A673 (cell line): ENCODE data around the gene FCN2. TPM values are rescaled to one million over a fixed set of nuclear protein-coding genes. Genes with fewer than 3 reads are reported as not detected.

Source experiments
- BruUV-seq: library from RNA; stranded (reverse); fragments of 400-500 nt; replicated peaks from 2 replicates; lab custom pipeline; 2021; lab: Mats Ljungman, UMichigan
- CTCF ChIA-PET: fragments of 300-600 bp; sonication (Branson Sonifier 250); formaldehyde crosslinking; loops from one replicate; lab custom pipeline; 2022; ENCODE audit warnings: antibody characterized with exemption; lab: Charles Lee
- POLR2A ChIA-PET: fragments of 300-600 bp; sonication (Branson Sonifier 250); formaldehyde crosslinking; loops from one replicate; lab custom pipeline; 2022; ENCODE audit warnings: antibody characterized with exemption; ENCODE audit not compliant: low non-redundant PET; lab: Charles Lee
- DNase-seq: peaks from one replicate; pipeline ENCODE4 v3.0.0-alpha.2; 2015; ENCODE audit warnings: low spot score
- H3K27ac ChIP-seq: fragments of 200-600 bp; sonication (generic); 2 replicates; pipeline ENCODE4 v1.5.1; 2016; ENCODE audit warnings: mixed run types, low read depth, mild to moderate bottlenecking, mixed read lengths, antibody characterized with exemption, low read length; ENCODE audit not compliant: poor library complexity, severe bottlenecking
- H3K27me3 ChIP-seq: fragments of 200-600 bp; sonication (generic); replicated peaks from 2 replicates; pipeline ENCODE4 v1.6.1; 2017; ENCODE audit warnings: mixed run types, low read depth, mild to moderate bottlenecking, mixed read lengths, antibody characterized with exemption, low read length; ENCODE audit not compliant: insufficient read depth, poor library complexity
- H3K36me3 ChIP-seq: fragments of 200-600 bp; sonication (generic); 2 replicates; pipeline ENCODE4 v1.6.1; 2016; ENCODE audit warnings: mixed run types, mild to moderate bottlenecking, mixed read lengths, antibody characterized with exemption, low read length; ENCODE audit not compliant: insufficient read depth, poor library complexity, severe bottlenecking
- H3K4me1 ChIP-seq: fragments of 200-600 bp; sonication (generic); 2 replicates; pipeline ENCODE4 v1.6.1; 2017; ENCODE audit warnings: mixed run types, mild to moderate bottlenecking, mixed read lengths, antibody characterized with exemption, low read length; ENCODE audit not compliant: insufficient read depth, poor library complexity, severe bottlenecking
- H3K4me3 ChIP-seq: fragments of 200-600 bp; sonication (generic); 2 replicates; pipeline ENCODE4 v1.5.1; 2016; ENCODE audit warnings: low read depth, mixed run types, mild to moderate bottlenecking, mixed read lengths, low read length; ENCODE audit not compliant: poor library complexity, severe bottlenecking
- H3K9me3 ChIP-seq: fragments of 200-600 bp; sonication (generic); 2 replicates; pipeline ENCODE4 v1.6.1; 2016; ENCODE audit warnings: mixed run types, low read depth, mild to moderate bottlenecking, mixed read lengths, antibody characterized with exemption, low read length; ENCODE audit not compliant: poor library complexity, severe bottlenecking
- CTCF ChIP-seq: fragments of 300-800, 200-600 bp; sonication (generic); conservative IDR thresholded peaks from 2 replicates; pipeline ENCODE4 v1.5.1; 2017; ENCODE audit warnings: low read depth, mild to moderate bottlenecking, antibody characterized with exemption, low read length, moderate library complexity, mixed read lengths
- EZH2 ChIP-seq: fragments of 200-600 bp; sonication (generic); IDR thresholded peaks from 2 replicates; pipeline ENCODE4 v1.6.1; 2017; ENCODE audit warnings: borderline replicate concordance, low read depth, mild to moderate bottlenecking, mixed read lengths, antibody characterized with exemption, low read length; ENCODE audit not compliant: poor library complexity, severe bottlenecking
- intact Hi-C: fragments of 100-400 bp; cut with micrococcal nuclease; formaldehyde crosslinking; loops from one replicate; pipeline ENCODE4 v1.10.0; 2022; ENCODE audit not compliant: unreplicated experiment
- total RNA-seq: library from RNA; stranded (reverse); gene quantifications from 2 replicates; pipeline ENCODE4 v1.2.3, GENCODE V29; 2021

FCN2 gene
- total RNA-seq, 1 experiment from 2014 or later, result not detected

- Histone ChIP-seq H3K27me3 (no peaks in the 10 kb centered on the region), H3K27ac (peak overlapping the region; percentile 60), H3K4me1 (peaks cover 20% of the 10 kb centered on the region), H3K36me3 (no peaks in the 10 kb centered on the region), H3K9me3 (no peaks in the 10 kb centered on the region), H3K4me3 (no peak overlapping the region)
- intact Hi-C loops, result no loop called here
- BruUV-seq, result no TSS peak
- DNase-seq, result no peak
- TF ChIP-seq EZH2, result no peak
- TF ChIP-seq CTCF, result no peak
- ChIA-PET POLR2A (no interaction called here), CTCF (no interaction called here)
Observed at GRCh38 chr9:134896834-134897583, 16.4 kb downstream of the FCN2 start.

GRCh38 chr9:134897584-134898170 lies 17.1 kb downstream of the FCN2 start:
- Histone ChIP-seq H3K9me3 (no peaks in the 10 kb centered on the region), H3K36me3 (no peaks in the 10 kb centered on the region), H3K4me1 (peaks cover 20% of the 10 kb centered on the region), H3K4me3 (no peak overlapping the region), H3K27me3 (no peaks in the 10 kb centered on the region), H3K27ac (no peak overlapping the region)
- no peak for DNase-seq
- CTCF ChIA-PET, result no interaction called here
- TF ChIP-seq CTCF (no peak), EZH2 (no peak)
- intact Hi-C loops, result no loop called here
- no TSS peak for BruUV-seq
- POLR2A ChIA-PET, result no interaction called here

- no peak for DNase-seq
- CTCF ChIA-PET, result no interaction called here
Observed at GRCh38 chr9:134898319-134898718, 17.7 kb downstream of the FCN2 start.

More at GRCh38 chr9:134898319-134898718, 17.7 kb downstream of the FCN2 start:
- no peak overlapping the region for H3K27ac ChIP-seq
- TF ChIP-seq EZH2 (no peak), CTCF (no peak)
- POLR2A ChIA-PET, result no interaction called here
- no peaks in the 10 kb centered on the region for H3K27me3 ChIP-seq
- H3K4me3 ChIP-seq, result no peak overlapping the region
- intact Hi-C loops, result no loop called here
- BruUV-seq, result no TSS peak
- no peaks in the 10 kb centered on the region for H3K36me3 ChIP-seq
- peaks cover 20% of the 10 kb centered on the region for H3K4me1 ChIP-seq
- no peaks in the 10 kb centered on the region for H3K9me3 ChIP-seq
